Daoy (cell line): Measurements from ENCODE around the gene MEOX1. TPM values are rescaled to one million over a fixed set of nuclear protein-coding genes. Genes with fewer than 3 reads are reported as not detected.

ENCODE experiments used
- DNase-seq: peaks from one replicate; pipeline ENCODE4 v3.0.0-alpha.2; 2015; ENCODE audit warnings: low read depth
- total RNA-seq: library from RNA; depleted of rRNA; stranded (reverse); fragments of >200 nt; shearing (Covaris generic); gene quantifications from 2 replicates; pipeline ENCODE4 v1.2.3, GENCODE V29; 2014

Gene MEOX1
- total RNA-seq, 1 experiment from 2014 or later = 13.1 TPM

DNA sequence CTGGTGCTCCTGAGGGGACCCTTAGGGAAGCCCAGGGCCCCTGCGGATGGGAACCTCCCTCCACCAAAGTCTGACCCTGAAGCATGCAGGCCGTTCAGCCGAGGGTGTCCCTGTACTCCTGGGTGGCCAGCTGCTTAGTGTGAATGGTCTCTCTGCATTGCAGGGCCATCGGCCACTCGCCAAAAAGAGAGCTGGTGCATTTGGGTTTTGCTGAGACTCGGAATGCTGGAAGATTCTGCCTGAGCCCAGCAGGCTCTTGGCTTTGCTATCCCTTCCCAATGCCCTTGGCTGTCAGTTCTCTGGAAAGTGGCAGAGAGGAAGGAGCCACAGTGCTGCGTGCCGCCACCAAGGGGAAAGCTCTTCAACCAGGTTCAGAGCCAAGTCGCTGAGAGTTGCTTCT lies 2.8 kb downstream of the MEOX1 start:
- no peak for DNase-seq

DNA sequence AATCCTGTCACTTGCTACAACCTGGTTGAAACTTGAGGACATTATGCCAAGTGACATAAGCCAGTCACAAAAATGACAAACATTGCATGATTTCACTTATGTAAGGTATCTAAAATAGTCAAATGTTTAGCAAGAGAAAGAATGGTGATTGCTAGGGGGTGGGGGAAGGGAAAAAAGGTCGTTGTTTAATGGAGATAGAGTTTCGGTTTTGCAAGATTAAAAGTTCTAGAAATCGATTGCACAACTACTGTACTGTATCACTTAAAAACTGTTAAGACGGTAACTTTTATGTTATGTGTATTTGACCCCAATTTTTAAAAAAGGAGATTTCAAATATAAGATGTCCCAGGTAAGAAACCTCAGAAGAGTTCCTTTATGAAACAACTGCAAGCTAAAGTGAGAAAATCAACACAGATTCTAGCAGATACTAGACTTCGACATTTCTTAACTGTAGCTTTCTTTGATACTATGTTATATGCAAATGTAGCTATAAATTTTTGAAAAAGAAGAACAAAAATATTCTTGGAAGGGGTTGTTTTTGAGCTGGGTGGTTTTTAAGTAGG lies 5.9 kb downstream of the MEOX1 start:
- DNase-seq = no peak

DNA sequence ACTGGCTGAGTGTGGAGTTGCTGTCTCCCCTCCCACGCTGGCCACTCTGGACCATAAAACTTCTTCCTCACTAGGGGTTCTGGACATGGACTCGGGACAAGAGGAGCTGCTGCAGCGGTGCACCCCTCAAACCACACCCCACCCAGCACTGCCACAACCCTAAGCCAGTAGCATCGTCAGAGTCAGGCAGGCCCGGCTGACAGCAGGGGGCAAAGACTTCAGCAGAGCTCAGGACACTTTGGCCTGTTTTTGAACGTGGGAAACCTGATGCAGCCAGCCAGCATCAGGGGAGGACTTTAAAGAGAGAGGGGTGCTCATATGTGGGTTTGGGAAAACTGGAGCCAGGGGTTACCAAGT lies 9.6 kb downstream of the MEOX1 start:
- no peak for DNase-seq

DNA sequence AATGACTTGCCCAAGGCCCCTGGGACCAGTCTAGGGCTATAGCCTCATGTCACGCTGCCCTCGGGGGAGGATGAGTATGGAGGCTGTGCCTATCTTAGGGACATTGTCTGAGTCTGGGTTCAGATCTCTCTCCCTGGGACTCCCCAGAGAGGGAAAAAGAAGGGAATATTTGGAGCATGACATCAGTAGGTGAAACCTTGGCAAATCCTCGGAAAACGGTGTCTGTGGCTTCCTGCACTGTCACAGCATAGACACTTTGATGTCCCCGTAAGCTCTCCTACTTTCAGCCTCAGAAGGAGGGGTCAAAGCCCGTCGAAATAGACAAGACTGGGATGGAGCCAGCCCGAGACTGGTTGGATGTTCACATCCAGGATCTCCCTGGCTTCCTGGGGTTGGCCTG lies 11.3 kb downstream of the MEOX1 start:
- no peak for DNase-seq

DNA sequence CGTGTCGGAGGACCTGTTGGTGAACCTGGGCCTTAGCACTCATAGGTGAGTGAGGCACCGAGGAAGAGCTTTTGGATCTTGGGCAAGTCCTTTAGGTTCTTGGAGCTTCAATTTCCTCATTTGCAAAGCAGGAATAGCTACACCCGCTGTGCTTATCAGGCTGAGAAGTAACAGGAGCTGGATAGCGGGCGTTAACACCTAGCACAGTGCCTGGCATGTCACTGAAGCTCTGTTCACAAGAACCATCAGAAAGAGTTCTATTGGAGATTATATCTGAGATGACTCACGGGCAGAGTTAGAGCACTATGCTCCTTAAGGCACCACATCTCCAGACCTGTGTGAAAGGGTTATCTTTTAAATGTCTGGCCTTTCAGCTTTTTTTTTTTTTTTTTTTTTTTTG lies 12.8 kb downstream of the MEOX1 start:
- no peak for DNase-seq

DNA sequence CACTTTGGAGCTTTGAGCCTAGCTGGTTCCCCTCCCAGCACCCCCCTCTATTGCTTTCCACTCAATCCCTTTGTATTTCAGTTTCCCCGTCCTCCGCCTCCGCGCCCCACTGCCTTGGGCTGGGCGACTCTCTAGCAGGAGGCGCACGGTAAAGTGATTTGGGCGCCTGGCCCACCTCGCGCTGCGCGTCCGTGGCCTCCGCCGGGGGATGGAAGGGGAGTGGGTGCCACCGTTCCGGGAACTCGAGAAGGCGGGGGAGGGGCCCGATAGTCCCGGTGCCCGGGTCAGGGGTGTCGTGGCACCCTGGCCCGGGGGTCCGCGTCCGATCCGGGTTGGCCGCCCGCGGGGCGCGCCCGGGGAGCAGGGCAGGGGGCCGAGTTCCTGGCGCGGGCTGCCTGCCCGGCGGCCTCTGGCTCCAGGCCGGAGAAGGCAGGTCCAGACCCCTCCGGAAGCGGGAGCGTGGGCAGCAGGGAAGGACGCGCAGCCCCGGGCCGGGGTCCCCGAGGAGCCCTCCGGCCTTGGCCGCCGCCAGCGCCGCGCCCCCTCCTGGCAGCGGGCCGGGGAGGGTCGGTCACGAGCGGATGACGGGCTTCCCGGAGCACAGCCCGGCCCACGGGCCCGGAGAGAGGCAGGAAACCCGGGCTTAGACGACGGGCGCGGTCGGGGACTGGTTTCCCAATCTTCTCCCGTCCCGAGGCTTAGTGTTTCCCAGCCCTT lies 15.8 kb downstream of the MEOX1 start:
- no peak for DNase-seq

DNA sequence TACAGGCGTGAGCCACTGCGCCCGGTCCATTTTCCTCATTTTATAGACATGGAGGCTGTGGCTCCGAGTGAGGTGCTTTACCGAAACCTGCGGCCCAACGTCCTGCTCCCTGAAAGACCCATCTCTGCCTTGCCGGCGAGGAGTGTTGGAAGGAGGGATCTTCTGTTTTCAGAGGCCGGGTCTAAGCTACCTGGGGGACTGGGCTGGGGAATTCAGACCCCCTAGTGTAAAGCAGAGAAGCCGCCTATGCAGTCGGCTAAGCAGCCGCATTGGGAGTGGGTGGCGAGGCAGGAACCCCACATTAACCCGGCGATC lies 16.3 kb downstream of the MEOX1 start:
- no peak for DNase-seq

DNA sequence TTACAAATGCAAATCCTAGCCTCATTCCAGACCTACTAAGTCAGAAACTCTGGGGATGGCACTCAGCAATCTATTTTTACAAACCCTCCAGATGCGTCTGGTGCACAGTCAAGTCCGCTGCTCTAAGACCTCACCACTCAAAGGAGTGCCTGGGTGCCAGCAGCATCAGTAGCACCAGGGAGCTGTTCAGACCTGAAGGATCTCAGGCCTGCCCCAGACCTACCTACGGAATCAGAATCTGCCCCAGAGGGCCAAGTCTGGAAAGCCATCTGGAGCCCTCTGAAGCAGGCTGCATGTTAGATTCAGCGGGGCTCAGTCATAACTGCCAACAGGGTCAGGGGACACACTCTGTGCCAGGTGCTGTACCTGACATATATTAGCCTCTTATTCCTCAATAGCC lies 17.6 kb downstream of the MEOX1 start:
- no peak for DNase-seq

DNA sequence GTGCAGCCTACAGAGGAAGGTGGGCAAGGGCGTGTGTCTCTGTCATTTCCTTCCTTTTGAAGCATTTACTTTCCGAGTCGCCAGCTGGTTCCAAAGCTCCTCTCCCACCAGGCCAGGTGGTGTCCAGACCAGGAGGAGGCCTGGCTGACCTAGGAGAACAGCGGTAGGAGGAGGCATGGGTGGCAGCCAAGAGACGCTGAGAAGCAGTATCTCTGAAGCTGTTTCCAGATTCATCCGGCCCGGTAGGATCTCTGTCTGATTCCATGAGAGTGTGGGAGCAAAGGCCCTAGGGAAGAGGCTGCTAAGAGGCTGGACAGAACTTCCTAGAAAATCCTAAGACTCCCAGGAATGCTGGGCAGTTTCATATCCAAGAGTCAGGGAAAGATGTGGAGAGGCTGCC lies 20.3 kb downstream of the MEOX1 start:
- no peak for DNase-seq

DNA sequence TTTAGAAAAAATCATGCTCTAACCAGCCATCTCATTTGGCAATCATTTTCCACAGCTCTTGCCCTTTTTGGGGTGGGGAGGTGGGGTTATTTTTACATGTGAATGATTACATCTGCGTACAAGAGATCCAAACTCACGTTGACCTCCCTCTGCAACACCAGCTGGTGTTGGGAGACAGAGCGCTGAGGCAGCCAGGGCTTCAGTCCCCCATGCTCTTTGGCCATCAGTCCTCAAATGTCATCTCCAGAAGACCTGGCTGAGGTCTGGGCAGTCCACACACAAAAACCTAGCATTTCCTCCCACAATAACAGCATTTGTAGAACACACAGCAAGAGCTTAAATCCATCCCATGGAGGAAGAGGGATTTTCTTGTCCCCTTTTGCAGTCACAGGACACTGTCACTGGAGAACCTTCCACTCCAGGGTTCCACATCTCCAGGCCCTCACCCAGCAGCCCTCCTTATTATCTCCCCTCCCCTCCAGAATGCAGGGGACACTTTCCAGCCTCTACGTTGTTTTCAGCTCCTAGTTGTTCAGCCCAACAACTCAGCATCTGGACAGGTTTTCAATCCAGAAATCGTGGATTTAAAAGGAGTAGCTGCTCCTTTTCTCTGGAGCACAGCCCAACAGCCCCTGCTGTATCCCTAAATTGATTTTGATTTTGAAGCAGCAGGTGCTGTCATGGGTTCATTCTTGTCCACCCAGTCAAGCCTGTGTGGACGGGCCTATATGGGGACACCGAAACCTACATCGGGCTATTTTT lies 21.1 kb downstream of the MEOX1 start:
- DNase-seq = no peak

DNA sequence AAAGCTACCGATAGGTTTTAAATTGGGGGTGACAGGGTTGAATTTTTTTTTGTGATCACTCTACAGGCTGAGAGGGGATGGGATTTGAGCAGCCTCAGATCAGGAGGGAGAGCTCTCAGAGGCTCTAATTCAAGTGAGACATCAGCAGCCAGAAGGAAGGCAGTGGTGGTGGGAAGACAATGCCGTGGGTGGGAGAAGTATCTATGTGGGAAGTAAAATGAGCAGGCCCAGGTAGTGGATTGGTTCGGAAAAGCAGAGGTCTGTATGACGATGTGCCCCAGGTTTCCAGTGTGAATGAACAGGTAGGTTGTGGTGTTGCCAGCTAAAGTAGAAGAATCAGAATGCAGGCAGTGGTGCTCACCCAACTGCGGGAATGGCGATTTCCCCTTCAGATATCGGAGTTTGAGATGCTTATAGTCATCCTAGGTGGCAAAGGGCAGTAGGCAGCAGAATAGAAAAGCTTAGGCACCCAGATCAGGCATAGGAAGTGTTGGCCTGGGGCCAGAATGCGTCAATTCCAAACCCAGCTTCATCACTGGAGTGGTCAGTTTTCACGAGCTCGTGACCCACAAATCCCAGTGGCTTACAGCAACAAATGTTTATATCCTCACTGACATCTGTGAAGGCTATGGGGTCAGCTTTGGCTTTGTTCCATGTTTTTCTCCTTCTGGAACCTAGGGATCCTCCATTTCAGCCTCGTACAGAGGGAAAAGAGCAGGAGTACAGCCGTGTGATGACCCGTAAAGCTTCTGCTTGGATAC lies 24.0 kb downstream of the MEOX1 start:
- DNase-seq = no peak

DNA sequence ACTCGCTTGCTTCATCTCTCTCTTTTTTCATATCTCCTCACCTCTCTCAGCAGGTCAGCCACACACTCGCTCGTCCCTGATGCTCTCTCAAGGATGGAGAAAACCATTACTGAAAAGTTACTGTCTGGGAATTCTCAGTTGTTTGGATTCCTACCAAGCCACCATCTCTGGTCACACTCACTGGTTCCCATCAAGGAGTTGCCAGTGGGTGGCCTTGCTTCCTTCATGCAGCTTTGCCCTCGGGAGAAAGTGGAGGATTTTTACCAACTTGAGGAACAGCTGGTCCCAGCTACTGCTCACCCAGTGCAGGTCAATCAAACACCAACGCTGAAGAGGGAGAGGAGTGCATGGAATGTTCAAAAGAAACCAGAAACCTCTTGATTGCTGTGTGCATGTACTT lies 25.3 kb downstream of the MEOX1 start:
- DNase-seq = no peak

DNA sequence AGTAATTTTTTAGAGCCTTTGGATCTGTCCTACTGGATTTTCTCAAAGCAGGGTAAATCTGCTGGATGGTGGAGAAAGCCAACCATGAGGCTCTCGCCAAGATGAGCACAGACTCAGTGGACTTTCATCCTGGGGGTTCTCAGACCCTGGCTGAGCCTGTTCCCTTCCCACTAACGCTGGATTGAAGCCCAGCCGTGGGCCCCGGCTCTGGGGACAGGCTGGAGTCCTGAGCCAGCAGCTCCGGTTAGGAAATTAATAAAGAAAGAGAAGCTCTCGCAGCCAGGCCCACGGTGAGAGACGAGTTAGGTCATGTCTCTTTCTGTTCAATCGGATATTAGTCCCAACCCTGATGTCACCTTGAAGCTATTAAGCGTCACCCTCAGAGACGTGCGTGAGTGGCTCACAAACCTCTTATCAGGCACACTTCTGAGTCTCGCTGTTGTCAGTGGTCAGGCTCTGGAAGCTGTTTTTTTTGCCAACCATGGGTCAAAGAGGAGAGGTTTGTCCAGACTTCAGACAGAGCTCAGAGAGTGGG lies 27.1 kb downstream of the MEOX1 start:
- no peak for DNase-seq

DNA sequence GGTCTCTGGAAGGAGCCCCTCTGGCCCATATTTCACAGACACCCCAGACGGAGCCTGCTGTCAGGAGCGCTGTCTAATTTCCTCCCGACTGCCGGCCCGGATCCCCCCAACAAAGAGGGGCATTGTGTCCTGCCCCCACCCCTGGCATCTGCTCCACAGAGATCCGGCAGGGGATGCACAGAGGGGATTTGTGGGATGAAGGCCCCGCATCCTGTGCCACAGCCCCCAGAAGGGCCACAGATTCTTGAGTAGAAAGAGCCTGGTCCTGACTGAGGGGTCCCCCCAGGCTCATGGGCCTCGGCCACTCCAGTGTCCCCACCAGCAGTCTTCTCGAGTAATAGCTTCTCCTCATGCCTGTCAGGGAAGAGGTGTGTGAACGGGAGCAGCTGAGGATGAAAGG lies 29.5 kb downstream of the MEOX1 start:
- DNase-seq = no peak

DNA sequence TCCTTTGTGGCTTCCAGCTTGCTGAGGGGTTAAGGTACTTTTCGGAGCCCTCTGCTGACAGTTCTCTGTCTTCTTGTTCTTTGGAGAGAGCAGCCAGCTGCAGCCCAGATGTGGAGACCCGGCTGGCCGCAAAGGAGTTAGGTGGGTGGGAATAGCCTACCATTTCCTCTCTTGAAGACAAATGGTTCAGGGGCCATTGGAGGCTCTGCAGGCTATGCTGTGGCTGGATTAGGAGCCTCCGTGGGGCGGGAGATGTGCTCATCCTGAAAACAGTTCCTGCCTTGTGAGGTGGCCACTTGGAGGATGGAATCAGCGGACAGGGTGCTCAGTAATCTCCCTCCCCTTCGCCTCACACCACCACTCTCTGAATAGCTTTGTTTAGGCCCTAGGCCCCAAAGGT lies 30.3 kb downstream of the MEOX1 start:
- no peak for DNase-seq

DNA sequence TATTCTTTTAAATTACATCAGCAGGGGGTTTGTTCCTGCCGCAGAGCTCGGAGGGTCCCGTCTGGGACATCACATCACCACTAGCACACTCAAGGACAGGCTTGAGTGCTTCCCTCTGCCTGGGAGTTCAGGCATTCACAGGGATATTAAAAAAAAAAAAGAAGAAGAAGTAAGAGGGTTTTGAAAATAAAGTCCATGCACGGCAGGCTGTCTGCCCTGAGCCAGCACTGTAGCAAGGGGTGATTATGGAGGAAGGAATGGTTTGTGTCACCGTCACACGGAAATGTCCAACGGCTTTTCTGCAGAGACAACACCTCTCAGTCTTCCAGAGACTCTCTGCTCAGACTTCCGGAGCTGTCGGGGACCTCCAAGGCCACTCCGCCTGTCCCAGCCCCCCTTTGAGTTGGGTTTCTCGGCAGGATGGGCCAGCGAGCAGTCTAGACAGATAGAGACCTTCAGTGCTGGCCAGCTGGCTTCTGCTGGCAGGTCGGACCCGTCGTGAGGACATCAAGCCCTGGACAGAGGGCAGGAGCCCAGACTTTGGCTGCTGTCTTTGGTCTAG lies 33.6 kb downstream of the MEOX1 start:
- DNase-seq = no peak

DNA sequence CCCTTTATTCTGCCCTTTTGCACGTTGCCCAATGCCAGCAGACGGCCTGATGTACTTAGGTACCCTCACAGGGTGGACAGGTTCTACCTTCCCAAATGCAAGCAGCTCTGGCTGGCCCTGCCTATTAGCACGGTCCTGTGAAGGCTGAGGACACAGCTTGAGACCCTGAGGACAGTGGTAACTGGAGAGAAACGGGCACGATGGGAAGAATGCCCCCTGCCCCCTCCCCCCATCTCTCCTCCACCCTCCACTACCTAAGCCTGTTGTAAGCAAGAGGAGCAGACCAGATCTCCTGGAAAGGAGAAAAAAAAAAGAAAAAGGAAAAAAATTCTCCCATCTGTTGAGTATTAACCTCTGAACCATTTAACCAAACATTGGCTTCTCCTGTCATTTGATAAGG lies 34.1 kb downstream of the MEOX1 start:
- no peak for DNase-seq

DNA sequence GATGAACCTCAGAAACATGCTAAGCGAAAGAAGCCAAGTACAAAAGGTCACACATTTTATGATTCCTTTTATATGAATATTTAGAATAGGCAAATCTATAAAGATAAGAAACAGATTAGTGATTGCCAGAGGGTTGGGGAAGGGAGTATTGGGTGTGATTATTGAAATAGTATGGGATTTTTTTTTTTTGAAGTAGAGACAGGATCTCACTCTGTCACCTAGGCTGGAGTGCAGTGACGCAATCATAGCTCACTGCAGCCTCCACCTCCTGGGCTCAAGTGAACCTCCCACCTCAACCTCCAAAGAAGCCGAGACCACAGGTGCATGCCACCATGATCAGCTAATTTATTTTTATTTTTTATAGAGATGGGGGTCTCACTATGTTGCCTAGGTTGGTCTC lies 35.7 kb downstream of the MEOX1 start:
- DNase-seq = no peak

DNA sequence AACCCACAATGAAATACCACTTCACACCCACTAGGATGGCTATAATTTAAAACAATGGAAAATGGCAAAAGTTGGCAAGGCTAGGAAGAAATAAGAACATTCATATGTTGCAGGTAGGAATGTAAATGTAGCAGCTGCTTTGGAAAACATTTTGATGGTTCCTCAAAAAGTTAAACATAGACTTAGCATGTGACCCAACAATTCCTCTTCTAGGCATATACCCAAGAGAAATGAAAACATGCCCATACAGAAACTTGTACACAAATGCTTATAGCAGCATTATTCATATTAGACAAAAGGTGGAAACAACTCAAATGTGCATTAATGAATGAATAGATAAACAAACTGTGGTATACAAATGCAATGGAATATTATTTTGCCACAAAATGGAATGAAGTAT lies 36.1 kb downstream of the MEOX1 start:
- DNase-seq = no peak

DNA sequence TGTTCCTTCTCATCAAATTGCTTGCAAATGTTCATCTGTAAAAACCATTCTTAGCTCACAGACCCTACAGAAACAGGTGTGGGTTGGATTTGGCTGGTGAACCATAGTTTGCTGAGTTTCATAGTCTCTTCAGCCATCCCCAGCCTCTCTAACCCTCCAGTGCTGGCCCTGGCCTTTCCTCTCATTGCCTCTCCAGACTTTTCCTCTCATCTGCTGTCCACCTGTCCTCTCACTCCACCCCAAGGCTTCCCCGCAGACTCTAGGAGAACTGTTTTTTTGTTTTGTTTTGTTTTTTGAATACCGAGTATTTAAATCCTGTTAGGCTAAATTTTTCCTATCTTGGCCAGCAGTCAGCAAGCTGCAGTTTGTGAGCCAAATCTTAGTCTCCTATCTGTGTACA lies 41.1 kb downstream of the MEOX1 start:
- no peak for DNase-seq

DNA sequence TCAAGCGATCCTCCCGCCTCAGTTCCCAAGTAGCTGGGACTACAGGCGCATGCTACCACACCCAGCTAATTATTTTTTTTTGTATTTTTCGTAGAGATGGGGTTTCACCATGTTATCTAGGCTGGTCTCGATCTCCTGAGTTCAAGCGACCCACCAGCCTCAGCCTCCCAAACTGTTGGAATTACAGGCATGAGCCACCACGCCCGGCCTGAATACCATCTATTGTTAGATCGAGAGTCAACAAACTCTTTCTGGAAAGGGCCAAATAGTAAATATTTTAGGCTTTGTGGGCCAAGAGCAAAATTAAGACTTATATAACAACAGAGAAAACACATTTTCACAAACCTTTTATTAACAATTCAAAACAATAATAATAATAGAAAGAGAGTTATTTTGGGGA lies 41.6 kb downstream of the MEOX1 start:
- DNase-seq = no peak

DNA sequence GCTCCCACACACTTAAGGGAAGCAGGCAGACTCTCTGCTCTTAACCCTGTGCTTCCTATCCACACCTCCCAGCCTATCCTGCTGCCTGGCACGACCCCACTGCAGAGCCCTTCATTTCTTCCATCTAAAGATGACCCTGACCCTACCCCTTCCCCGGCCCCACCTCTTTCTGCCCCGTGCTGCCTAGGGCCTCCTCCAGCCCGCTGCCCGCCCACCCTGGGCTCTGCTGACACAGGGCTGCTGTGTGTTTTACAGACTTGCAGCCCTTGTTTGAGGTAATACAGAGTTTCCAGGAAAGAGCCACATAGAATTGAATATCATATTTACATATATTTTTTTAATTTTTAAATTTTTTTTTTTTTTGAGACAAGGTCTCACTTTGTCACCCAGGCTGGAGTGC lies 42.0 kb downstream of the MEOX1 start:
- no peak for DNase-seq
